Measurements from ENCODE around the gene PLEKHB2.

DNA sequence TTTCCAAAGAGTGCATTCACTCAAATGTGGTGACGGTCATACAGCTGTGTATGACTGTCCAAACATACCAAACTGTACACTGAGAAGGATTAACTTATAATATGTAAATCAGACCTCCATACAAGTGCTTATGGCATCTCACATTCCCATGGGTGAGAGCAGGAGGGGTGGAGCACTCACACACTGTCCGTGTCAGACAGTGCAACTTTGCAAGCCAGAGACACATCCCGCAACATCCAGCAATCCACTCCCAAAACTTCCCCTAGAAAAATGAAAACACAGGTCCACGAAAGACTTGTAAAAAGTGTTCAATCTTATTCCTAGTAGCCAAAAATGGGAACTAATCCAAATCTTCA is 48.2 kb upstream of the PLEKHB2 start:
- TF ChIP-seq, protein P1, sequence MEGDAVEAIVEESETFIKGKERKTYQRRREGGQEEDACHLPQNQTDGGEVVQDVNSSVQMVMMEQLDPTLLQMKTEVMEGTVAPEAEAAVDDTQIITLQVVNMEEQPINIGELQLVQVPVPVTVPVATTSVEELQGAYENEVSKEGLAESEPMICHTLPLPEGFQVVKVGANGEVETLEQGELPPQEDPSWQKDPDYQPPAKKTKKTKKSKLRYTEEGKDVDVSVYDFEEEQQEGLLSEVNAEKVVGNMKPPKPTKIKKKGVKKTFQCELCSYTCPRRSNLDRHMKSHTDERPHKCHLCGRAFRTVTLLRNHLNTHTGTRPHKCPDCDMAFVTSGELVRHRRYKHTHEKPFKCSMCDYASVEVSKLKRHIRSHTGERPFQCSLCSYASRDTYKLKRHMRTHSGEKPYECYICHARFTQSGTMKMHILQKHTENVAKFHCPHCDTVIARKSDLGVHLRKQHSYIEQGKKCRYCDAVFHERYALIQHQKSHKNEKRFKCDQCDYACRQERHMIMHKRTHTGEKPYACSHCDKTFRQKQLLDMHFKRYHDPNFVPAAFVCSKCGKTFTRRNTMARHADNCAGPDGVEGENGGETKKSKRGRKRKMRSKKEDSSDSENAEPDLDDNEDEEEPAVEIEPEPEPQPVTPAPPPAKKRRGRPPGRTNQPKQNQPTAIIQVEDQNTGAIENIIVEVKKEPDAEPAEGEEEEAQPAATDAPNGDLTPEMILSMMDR (IDR thresholded peaks at IDR 0.05): no peak
- no peak for TF ChIP-seq EZH2 (IDR thresholded peaks at IDR 0.05; ENCODE audit: borderline replicate concordance, insufficient read depth, low read depth, low read length, poor library complexity, severe bottlenecking)

Data from B cell (primary cell).